OCI-LY7 (cell line): ENCODE measurements around the gene COL4A2. TPM values are rescaled to one million over a fixed set of nuclear protein-coding genes. Genes with fewer than 3 reads are reported as not detected.

Source experiments
- BruUV-seq: library from RNA; stranded (reverse); fragments of 400-500 nt; replicated peaks from 2 replicates; lab custom pipeline; 2021; lab: Mats Ljungman, UMichigan
- CTCF ChIA-PET: fragments of 300-600 bp; sonication (Branson Sonifier 250); formaldehyde crosslinking; loops from one replicate; lab custom pipeline; 2022; ENCODE audit warnings: antibody characterized with exemption; ENCODE audit not compliant: unreplicated experiment; lab: Charles Lee
- POLR2A ChIA-PET: fragments of 300-600 bp; sonication (Branson Sonifier 250); formaldehyde crosslinking; loops from one replicate; lab custom pipeline; 2022; ENCODE audit warnings: antibody characterized with exemption; lab: Charles Lee
- DNase-seq: peaks from one replicate; pipeline ENCODE4 v3.0.0-alpha.2; 2015; ENCODE audit warnings: low spot score
- H2AFZ ChIP-seq: fragments of 200-600 bp; sonication (generic), shearing (Covaris generic); 2 replicates; pipeline ENCODE4 v1.6.1; 2014; ENCODE audit warnings: mild to moderate bottlenecking, antibody characterized with exemption, low read length, moderate library complexity
- H3K27ac ChIP-seq: fragments of 200-600 bp; sonication (generic); 2 replicates; pipeline ENCODE4 v1.5.1; 2014; ENCODE audit warnings: mixed run types, low read depth, mild to moderate bottlenecking, moderate library complexity, low read length, inconsistent platforms; ENCODE audit not compliant: poor library complexity, severe bottlenecking
- H3K36me3 ChIP-seq: fragments of 200-600 bp; sonication (generic); 2 replicates; pipeline ENCODE4 v1.6.1; 2014; ENCODE audit warnings: mild to moderate bottlenecking, antibody characterized with exemption, low read length, moderate library complexity, mixed read lengths; ENCODE audit not compliant: insufficient read depth
- H3K4me1 ChIP-seq: fragments of 200-600 bp; sonication (generic); 2 replicates; pipeline ENCODE4 v1.5.1; 2014; ENCODE audit warnings: mild to moderate bottlenecking, low read length; ENCODE audit not compliant: insufficient read depth, poor library complexity, severe bottlenecking
- H3K4me2 ChIP-seq: fragments of 200-600 bp; sonication (generic); 2 replicates; pipeline ENCODE4 v1.6.1; 2014; ENCODE audit warnings: mild to moderate bottlenecking, low read length
- H3K4me3 ChIP-seq: fragments of 200-600 bp; sonication (generic); 2 replicates; pipeline ENCODE4 v1.5.1; 2014; ENCODE audit warnings: mild to moderate bottlenecking, low read depth, low read length; ENCODE audit not compliant: poor library complexity, severe bottlenecking
- H3K79me2 ChIP-seq: fragments of 200-600 bp; sonication (generic); 2 replicates; pipeline ENCODE4 v1.6.1; 2016; ENCODE audit warnings: low read depth, mild to moderate bottlenecking, low read length, moderate library complexity, mixed read lengths; ENCODE audit not compliant: insufficient read depth
- H3K9me2 ChIP-seq: fragments of 200-600 bp; sonication (generic); 2 replicates; pipeline ENCODE4 v1.6.1; 2016; ENCODE audit warnings: mild to moderate bottlenecking, low read length, mixed read lengths; ENCODE audit not compliant: insufficient read depth
- H3K9me3 ChIP-seq: fragments of 200-600 bp; sonication (generic); 2 replicates; pipeline ENCODE4 v1.6.1; 2014; ENCODE audit warnings: mild to moderate bottlenecking, mixed run types, low read length, mixed read lengths
- H4K20me1 ChIP-seq: fragments of 200-600 bp; sonication (generic); 2 replicates; pipeline ENCODE4 v1.6.1; 2014; ENCODE audit warnings: mild to moderate bottlenecking, antibody characterized with exemption, low read length, moderate library complexity, mixed read lengths; ENCODE audit not compliant: insufficient read depth
- CTCF ChIP-seq: fragments of 200-600 bp; sonication (generic); conservative IDR thresholded peaks from 2 replicates; pipeline ENCODE4 v1.5.1; 2014; ENCODE audit warnings: mild to moderate bottlenecking, antibody characterized with exemption, low read length, moderate library complexity, mixed read lengths
- EZH2phosphoT487 ChIP-seq: fragments of 200-600 bp; sonication (generic); IDR thresholded peaks from 2 replicates; pipeline ENCODE4 v1.6.1; 2018; ENCODE audit warnings: low read depth, borderline replicate concordance, mild to moderate bottlenecking, mixed run types, antibody characterized with exemption, low read length, moderate library complexity, mixed read lengths
- intact Hi-C: fragments of 100-400 bp; cut with micrococcal nuclease; formaldehyde crosslinking; loops from one replicate; pipeline ENCODE4 v1.10.0; 2022; ENCODE audit not compliant: unreplicated experiment
- total RNA-seq, 2 experiments: library from RNA; depleted of rRNA in 1 of 2; stranded (reverse); fragments of >200 nt in 1 of 2; shearing (Covaris generic) in 1 of 2; gene quantifications; 2 replicates each; pipeline ENCODE4 v1.2.3, GENCODE V29; 2014 to 2022

The COL4A2 gene
- total RNA-seq, 2 experiments from 2014 or later, result 0.34 TPM; not detected in 1

GRCh38 chr13:110310541-110311442, 3.7 kb downstream of the COL4A2 start:
- TF ChIP-seq CTCF, result no peak
- TF ChIP-seq EZH2phosphoT487, result no peak
- Histone ChIP-seq H3K79me2 (no peaks in the 10 kb centered on the region), H3K36me3 (no peaks in the 10 kb centered on the region), H4K20me1 (no peaks in the 10 kb centered on the region), H3K27ac (no peak overlapping the region), H2AFZ (no peak overlapping the region), H3K9me3 (no peaks in the 10 kb centered on the region), H3K4me1 (no peaks in the 10 kb centered on the region), H3K4me3 (no peak overlapping the region), H3K4me2 (no peak overlapping the region), H3K9me2 (no peaks in the 10 kb centered on the region)
- POLR2A ChIA-PET, result no interaction called here
- DNase-seq, result no peak
- intact Hi-C loops, result no loop called here
- CTCF ChIA-PET, result no interaction called here
- no TSS peak for BruUV-seq

- Histone ChIP-seq H3K27ac (no peak overlapping the region), H3K4me2 (no peak overlapping the region), H3K9me3 (no peaks in the 10 kb centered on the region), H3K9me2 (no peaks in the 10 kb centered on the region), H2AFZ (no peak overlapping the region), H3K36me3 (no peaks in the 10 kb centered on the region), H3K4me3 (no peak overlapping the region), H3K4me1 (no peaks in the 10 kb centered on the region), H4K20me1 (no peaks in the 10 kb centered on the region), H3K79me2 (no peaks in the 10 kb centered on the region)
- no TSS peak for BruUV-seq
- no peak for DNase-seq
- POLR2A ChIA-PET, result no interaction called here
- intact Hi-C loops, result no loop called here
- CTCF ChIA-PET, result no interaction called here
- TF ChIP-seq CTCF (no peak), EZH2phosphoT487 (no peak)
Measured at GRCh38 chr13:110311443-110312338, 4.6 kb downstream of the COL4A2 start.
